Upper lobe of left lung (tissue), 4 donors: ENCODE measurements around the gene BIN2.
"Not testable (repeated sequence)": the region's sequence is repeated elsewhere in the genome, so short reads cannot be mapped to it uniquely, and the experiment has no call there.

Source experiments
- CTCF ChIP-seq, 6 experiments: fragments of 450-650 bp in 4 of 6; fragments of 200-600 bp in 2 of 6; sonication (generic) in 2 of 6; IDR thresholded peaks; one replicate each; pipeline ENCODE4 v1.5.1; 2016 to 2019; ENCODE audit warnings: antibody characterized with exemption in 6 of 6
- POLR2AphosphoS5 ChIP-seq, 2 donors: sonication (generic); formaldehyde crosslinking; IDR thresholded peaks; one replicate each; pipeline ENCODE4 v1.5.1; 2017; ENCODE audit warnings: antibody characterized with exemption in 2 of 2

DNA sequence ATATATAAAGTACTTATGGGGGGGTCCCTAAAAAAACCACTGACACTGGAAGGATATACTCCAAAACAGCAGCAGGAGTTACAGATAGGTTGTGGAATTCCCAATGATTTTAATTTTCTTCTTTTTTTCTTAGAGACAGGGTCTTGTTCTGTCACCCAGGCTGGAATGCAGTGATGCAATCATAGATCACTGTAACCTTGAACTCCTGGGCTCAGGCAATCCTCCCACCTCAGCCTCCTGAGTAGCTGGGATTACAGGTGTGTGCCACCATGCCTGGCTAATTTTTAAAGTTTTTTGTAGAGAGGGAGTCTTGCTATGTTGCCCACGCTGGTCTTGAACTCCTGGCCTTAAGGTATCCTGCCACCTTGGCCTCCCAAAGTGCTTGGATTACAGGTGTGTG is 64.4 kb downstream of the BIN2 start:
- not testable (repeated sequence) for TF ChIP-seq CTCF, POLR2AphosphoS5 (IDR thresholded peaks at IDR 0.05)
